Loucy (cell line): ENCODE results near the gene CTDSP2.

Experiments used
- H2AFZ ChIP-seq: fragments of 200-600 bp; sonication (generic); 2 replicates; pipeline ENCODE4 v1.6.0; 2016; ENCODE audit warnings: antibody characterized with exemption, mild to moderate bottlenecking, low read length, moderate library complexity
- H3F3A ChIP-seq: fragments of 200-600 bp; 2 replicates; pipeline ENCODE4 v1.6.0; 2016; ENCODE audit warnings: antibody characterized with exemption, low read depth, mild to moderate bottlenecking
- H3K27me3 ChIP-seq: fragments of 200-600 bp; sonication (generic); 2 replicates; pipeline ENCODE4 v1.6.1; 2014; ENCODE audit warnings: low read length, mild to moderate bottlenecking; ENCODE audit not compliant: insufficient read depth, poor library complexity, severe bottlenecking
- H3K36me3 ChIP-seq: fragments of 200-600 bp; sonication (generic); 2 replicates; pipeline ENCODE4 v1.6.1; 2016; ENCODE audit warnings: low read length; ENCODE audit not compliant: insufficient read depth
- H3K4me1 ChIP-seq: fragments of 200-600 bp; sonication (generic); 2 replicates; pipeline ENCODE4 v1.5.1; 2014; ENCODE audit warnings: low read length, mild to moderate bottlenecking; ENCODE audit not compliant: insufficient read depth, poor library complexity, severe bottlenecking
- H3K4me2 ChIP-seq: fragments of 200-600 bp; sonication (generic); 2 replicates; pipeline ENCODE4 v1.6.0; 2014; ENCODE audit warnings: antibody characterized with exemption, low read length, low read depth, mild to moderate bottlenecking; ENCODE audit not compliant: poor library complexity, severe bottlenecking
- H3K4me3 ChIP-seq: fragments of 200-600 bp; sonication (generic); 2 replicates; pipeline ENCODE4 v1.5.1; 2014; ENCODE audit warnings: low read length, mild to moderate bottlenecking, mixed read lengths; ENCODE audit not compliant: poor library complexity, severe bottlenecking
- H3K79me2 ChIP-seq: fragments of 200-600 bp; sonication (generic); 2 replicates; pipeline ENCODE4 v1.6.1; 2014; ENCODE audit warnings: low read length; ENCODE audit not compliant: insufficient read depth
- H3K9ac ChIP-seq: fragments of 200-600 bp; sonication (generic); 2 replicates; pipeline ENCODE4 v1.6.0; 2014; ENCODE audit warnings: mild to moderate bottlenecking, low read depth, low read length, moderate library complexity; ENCODE audit not compliant: poor library complexity, severe bottlenecking
- H3K9me2 ChIP-seq: fragments of 200-600 bp; sonication (generic); replicated peaks from 2 replicates; pipeline ENCODE4 v1.6.1; 2016; ENCODE audit warnings: low read depth, low read length, mixed read lengths
- H3K9me3 ChIP-seq: fragments of 200-600 bp; sonication (generic); 2 replicates; pipeline ENCODE4 v1.6.1; 2014; ENCODE audit warnings: mild to moderate bottlenecking, antibody characterized with exemption, low read length, low read depth; ENCODE audit not compliant: insufficient read depth
- H4K20me1 ChIP-seq: fragments of 200-600 bp; sonication (generic); 2 replicates; pipeline ENCODE4 v1.6.0; 2014; ENCODE audit warnings: antibody characterized with exemption, low read length, mild to moderate bottlenecking; ENCODE audit not compliant: insufficient read depth, poor library complexity, severe bottlenecking
- EZH2phosphoT487 ChIP-seq: fragments of 200-600 bp; IDR thresholded peaks from 2 replicates; pipeline ENCODE4 v1.6.1; 2018; ENCODE audit warnings: antibody characterized with exemption, mild to moderate bottlenecking, moderate library complexity, borderline replicate concordance
- TF ChIP-seq, protein P1 (sequence below): fragments of 200-600 bp; sonication (generic); conservative IDR thresholded peaks from 2 replicates; pipeline ENCODE4 v1.5.1; 2014; ENCODE audit warnings: mild to moderate bottlenecking, antibody characterized with exemption, low read length

The CTDSP2 gene

GRCh38 chr12:57846577-57847319, at the start of gene CTDSP2:
CTDSP2 (minus strand) TSS chr12:57846729; CDS start chr12:57846435, 294 bp downstream.
- Histone ChIP-seq H3K4me3 (peak within 1 kb of the TSS; percentile 97), H3K27me3 (no peaks in the 10 kb centered on the region), H3F3A (no peaks in the 10 kb centered on the region), H3K9me2 (no peaks in the 10 kb centered on the region), H3K9ac (peak within 1 kb of the TSS; percentile 93), H4K20me1 (peaks cover 35% of the 10 kb centered on the region), H3K36me3 (no peaks in the 10 kb centered on the region), H3K4me1 (peaks cover 45% of the 10 kb centered on the region), H3K79me2 (peaks cover 47% of the 10 kb centered on the region), H3K4me2 (peak within 1 kb of the TSS; percentile 83), H3K9me3 (no peaks in the 10 kb centered on the region), H2AFZ (peak within 1 kb of the TSS; percentile 89)
- no peak for TF ChIP-seq EZH2phosphoT487
- TF ChIP-seq, protein P1, sequence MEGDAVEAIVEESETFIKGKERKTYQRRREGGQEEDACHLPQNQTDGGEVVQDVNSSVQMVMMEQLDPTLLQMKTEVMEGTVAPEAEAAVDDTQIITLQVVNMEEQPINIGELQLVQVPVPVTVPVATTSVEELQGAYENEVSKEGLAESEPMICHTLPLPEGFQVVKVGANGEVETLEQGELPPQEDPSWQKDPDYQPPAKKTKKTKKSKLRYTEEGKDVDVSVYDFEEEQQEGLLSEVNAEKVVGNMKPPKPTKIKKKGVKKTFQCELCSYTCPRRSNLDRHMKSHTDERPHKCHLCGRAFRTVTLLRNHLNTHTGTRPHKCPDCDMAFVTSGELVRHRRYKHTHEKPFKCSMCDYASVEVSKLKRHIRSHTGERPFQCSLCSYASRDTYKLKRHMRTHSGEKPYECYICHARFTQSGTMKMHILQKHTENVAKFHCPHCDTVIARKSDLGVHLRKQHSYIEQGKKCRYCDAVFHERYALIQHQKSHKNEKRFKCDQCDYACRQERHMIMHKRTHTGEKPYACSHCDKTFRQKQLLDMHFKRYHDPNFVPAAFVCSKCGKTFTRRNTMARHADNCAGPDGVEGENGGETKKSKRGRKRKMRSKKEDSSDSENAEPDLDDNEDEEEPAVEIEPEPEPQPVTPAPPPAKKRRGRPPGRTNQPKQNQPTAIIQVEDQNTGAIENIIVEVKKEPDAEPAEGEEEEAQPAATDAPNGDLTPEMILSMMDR, result no peak

DNA sequence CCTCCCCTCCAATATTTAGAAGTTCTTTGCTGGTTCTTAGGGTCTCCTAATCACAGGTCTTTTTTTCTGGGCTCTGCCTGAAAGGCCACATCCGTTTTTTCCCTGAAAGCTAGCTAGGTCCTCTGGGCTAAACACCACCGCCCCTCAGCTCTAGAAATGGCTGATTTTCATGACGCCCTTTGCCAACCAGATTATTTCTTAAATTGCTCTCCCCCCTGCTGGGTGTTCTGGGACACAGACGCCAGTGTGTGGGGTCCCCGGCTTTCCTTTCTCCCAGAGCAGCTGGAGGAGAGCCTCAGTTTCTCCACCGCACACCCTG, 49.5 kb upstream of the CTDSP2 start:
- H3K4me2 ChIP-seq, result no peak overlapping the region
- H3F3A ChIP-seq, result 0 out of 2 replicates have a peak, but pooled peaks cover 9% of the 10 kb centered on the region
- TF ChIP-seq, protein P1, result no peak
- no peak for TF ChIP-seq EZH2phosphoT487
- no peaks in the 10 kb centered on the region for H3K27me3 ChIP-seq
- no peak overlapping the region for H3K4me3 ChIP-seq
- no peak overlapping the region for H2AFZ ChIP-seq
- no peaks in the 10 kb centered on the region for H3K79me2 ChIP-seq
- H3K9me2 ChIP-seq, result no peaks in the 10 kb centered on the region
- no peak overlapping the region for H3K9ac ChIP-seq
- peaks cover 54% of the 10 kb centered on the region for H3K4me1 ChIP-seq
- H3K9me3 ChIP-seq, result no peaks in the 10 kb centered on the region
- H3K36me3 ChIP-seq, result no peaks in the 10 kb centered on the region
- no peaks in the 10 kb centered on the region for H4K20me1 ChIP-seq

- Histone ChIP-seq H2AFZ (no peak overlapping the region), H3K9me3 (no peaks in the 10 kb centered on the region), H3K4me3 (no peak overlapping the region), H3K9me2 (no peaks in the 10 kb centered on the region), H4K20me1 (no peaks in the 10 kb centered on the region), H3K9ac (peak overlapping the region; percentile 18), H3F3A (0 out of 2 replicates have a peak, but pooled peaks cover 9% of the 10 kb centered on the region), H3K79me2 (no peaks in the 10 kb centered on the region), H3K4me2 (no peak overlapping the region), H3K4me1 (peaks cover 54% of the 10 kb centered on the region), H3K36me3 (no peaks in the 10 kb centered on the region), H3K27me3 (no peaks in the 10 kb centered on the region)
- TF ChIP-seq, protein P1, result no peak
- no peak for TF ChIP-seq EZH2phosphoT487
These were observed 49.0 kb upstream of the CTDSP2 start for GRCh38 chr12:57895389-57896114.
